Measurements from ENCODE around the gene KLHDC4.
"Not testable (repeated sequence)": the region's sequence is repeated elsewhere in the genome, so short reads cannot be mapped to it uniquely, and the experiment has no call there.

KLHDC4 gene

GRCh38 chr16:87765776-87766484 is at the start of gene KLHDC4:
KLHDC4 (minus strand) TSS chr16:87765986; CDS start chr16:87765890, 96 bp downstream.
- peak; percentile 82 for DNase-seq (ENCODE audit: low read depth in 1 of 2, low spot score in 1 of 2)

GRCh38 chr16:87815567-87815966 is 49.8 kb upstream of the KLHDC4 start:
- no peak for DNase-seq (ENCODE audit: low read depth in 1 of 2, low spot score in 1 of 2)

- DNase-seq (ENCODE audit: low read depth in 1 of 2, low spot score in 1 of 2), result no peak
Observed at GRCh38 chr16:87812200-87812656, 46.4 kb upstream of the KLHDC4 start.

- not testable (repeated sequence) for DNase-seq (ENCODE audit: low read depth in 1 of 2, low spot score in 1 of 2)
Observed at GRCh38 chr16:87811454-87811853, 45.7 kb upstream of the KLHDC4 start.

GRCh38 chr16:87809150-87809902 is 43.5 kb upstream of the KLHDC4 start:
- no peak for DNase-seq (ENCODE audit: low read depth in 1 of 2, low spot score in 1 of 2)

- no peak for DNase-seq (ENCODE audit: low read depth in 1 of 2, low spot score in 1 of 2)
Observed at GRCh38 chr16:87808108-87808507, 42.3 kb upstream of the KLHDC4 start.

GRCh38 chr16:87806641-87807546 is 41.1 kb upstream of the KLHDC4 start:
- no peak for DNase-seq (ENCODE audit: low read depth in 1 of 2, low spot score in 1 of 2)

- DNase-seq (ENCODE audit: low read depth in 1 of 2, low spot score in 1 of 2), result no peak
Observed at GRCh38 chr16:87806261-87806640, 40.5 kb upstream of the KLHDC4 start.

- DNase-seq (ENCODE audit: low read depth in 1 of 2, low spot score in 1 of 2), result no peak
Observed at GRCh38 chr16:87803385-87803784, 37.6 kb upstream of the KLHDC4 start.

- DNase-seq (ENCODE audit: low read depth in 1 of 2, low spot score in 1 of 2), result no peak
Observed at GRCh38 chr16:87802670-87803069, 36.9 kb upstream of the KLHDC4 start.

GRCh38 chr16:87801679-87802259 is 36.0 kb upstream of the KLHDC4 start:
- DNase-seq (ENCODE audit: low read depth in 1 of 2, low spot score in 1 of 2), result no peak

- DNase-seq (ENCODE audit: low read depth in 1 of 2, low spot score in 1 of 2), result no peak
Observed at GRCh38 chr16:87800497-87800896, 34.7 kb upstream of the KLHDC4 start.

GRCh38 chr16:87795336-87795735 is 29.6 kb upstream of the KLHDC4 start:
- DNase-seq (ENCODE audit: low read depth in 1 of 2, low spot score in 1 of 2), result no peak

GRCh38 chr16:87794485-87795078 is 28.8 kb upstream of the KLHDC4 start:
- no peak for DNase-seq (ENCODE audit: low read depth in 1 of 2, low spot score in 1 of 2)

- no peak for DNase-seq (ENCODE audit: low read depth in 1 of 2, low spot score in 1 of 2)
Observed at GRCh38 chr16:87792205-87792565, 26.4 kb upstream of the KLHDC4 start.

- no peak for DNase-seq (ENCODE audit: low read depth in 1 of 2, low spot score in 1 of 2)
Observed at GRCh38 chr16:87791295-87792204, 25.8 kb upstream of the KLHDC4 start.

GRCh38 chr16:87790292-87791100 is 24.7 kb upstream of the KLHDC4 start:
- DNase-seq (ENCODE audit: low read depth in 1 of 2, low spot score in 1 of 2), result no peak

GRCh38 chr16:87789437-87790291 is 23.9 kb upstream of the KLHDC4 start:
- DNase-seq (ENCODE audit: low read depth in 1 of 2, low spot score in 1 of 2), result no peak

All from activated T-helper 1 cell treated with anti-CD3 and anti-CD28 coated beads, Interleukin-2, amount 50 U/mL, for 16 hours (primary cell).